HepG2 (cell line): ENCODE data around the gene SHBG. TPM values are rescaled to one million over a fixed set of nuclear protein-coding genes. Genes with fewer than 3 reads are reported as not detected.
A peak's percentile ranks its signal among the peaks of the same experiment; 100 is the strongest.

Source experiments
- ATAC-seq: fragments of 200-7000 bp; cut with Tn5 transposase; 3 replicates; pipeline ENCODE4 v1.9.1; 2020; ENCODE audit warnings: mild to moderate bottlenecking, moderate library complexity
- BruUV-seq: library from RNA; stranded (reverse); fragments of 400-500 nt; replicated peaks from 2 replicates; lab custom pipeline; 2021; lab: Mats Ljungman, UMichigan
- CTCF ChIA-PET: fragments of 300-600 bp; formaldehyde crosslinking; extraction: SDS; loops from one replicate; lab custom pipeline; 2021; ENCODE audit warnings: low total read pairs, inconsistent platforms, low intra/inter-chr PET ratio; lab: Yijun Ruan, JAX
- POLR2A ChIA-PET: fragments of 350-600 bp; sonication (Branson Sonifier 250); formaldehyde crosslinking; loops from one replicate; lab custom pipeline; 2020; ENCODE audit warnings: antibody characterized with exemption, inconsistent platforms; lab: Yijun Ruan, JAX
- DNase-seq: peaks from one replicate; pipeline ENCODE4 v3.0.0-alpha.2; 2015; ENCODE audit warnings: low spot score
- FAIRE-seq: peaks from 3 replicates; lab custom pipeline; 2011; peaks lifted over from hg19 to GRCh38; lab: Jason Lieb, UNC
- H2AFZ ChIP-seq: one replicate; pipeline ENCODE4 v1.6.1; 2011; ENCODE audit warnings: low read length, inconsistent platforms
- H3K27ac ChIP-seq: fragments of 300-600 bp; 3 replicates; pipeline ENCODE4 v1.8.0; 2011; ENCODE audit warnings: mixed run types, mild to moderate bottlenecking, mixed read lengths, low read length, inconsistent platforms; ENCODE audit not compliant: insufficient read depth; ENCODE audit errors: extremely low read length
- H3K27me3 ChIP-seq, 2 experiments: fragments of 200-600 bp in 1 of 2; 2 replicates in 1 of 2; 3 replicates in 1 of 2; pipeline versions ENCODE4 v1.6.0 to v1.8.0; 2011; ENCODE audit warnings: low read length in 2 of 2, mild to moderate bottlenecking in 2 of 2, moderate library complexity in 2 of 2, inconsistent platforms in 1 of 2; ENCODE audit not compliant: insufficient read depth in 2 of 2, control insufficient read depth in 1 of 2
- H3K36me3 ChIP-seq, 2 experiments: fragments of 200-600 bp in 1 of 2; replicated peaks in 1 of 2; 2 replicates in 1 of 2; 3 replicates in 1 of 2; pipeline versions ENCODE4 v1.5.1 to v1.8.0; 2011; ENCODE audit warnings: low read length in 2 of 2, inconsistent platforms in 1 of 2; ENCODE audit not compliant: insufficient read depth in 2 of 2, control insufficient read depth in 1 of 2
- H3K4me1 ChIP-seq: 2 replicates; pipeline ENCODE4 v1.5.1; 2012; ENCODE audit warnings: low read length, inconsistent platforms; ENCODE audit not compliant: insufficient read depth
- H3K4me2 ChIP-seq: 2 replicates; pipeline ENCODE4 v1.6.0; 2011; ENCODE audit warnings: low read depth, low read length, inconsistent platforms
- H3K4me3 ChIP-seq, 3 experiments: fragments of 200-600 bp in 1 of 3; sonication (generic), shearing (Covaris generic) in 1 of 3; replicated peaks in 1 of 3; 2 replicates each; pipeline ENCODE4 v1.5.1; 2011 to 2016; ENCODE audit warnings: low read length in 3 of 3, inconsistent platforms in 2 of 3, low read depth in 2 of 3, mild to moderate bottlenecking in 2 of 3, control low read depth in 1 of 3, mixed read lengths in 1 of 3; ENCODE audit not compliant: insufficient read depth in 1 of 3
- H3K79me2 ChIP-seq: one replicate; pipeline ENCODE4 v1.6.1; 2011; ENCODE audit warnings: low read length, inconsistent platforms; ENCODE audit not compliant: insufficient read depth
- H3K9ac ChIP-seq: 2 replicates; pipeline ENCODE4 v1.6.0; 2011; ENCODE audit warnings: mild to moderate bottlenecking, low read depth, low read length, inconsistent platforms; ENCODE audit not compliant: insufficient read depth
- H3K9me3 ChIP-seq: 2 replicates; pipeline ENCODE4 v1.5.1; 2012; ENCODE audit warnings: mild to moderate bottlenecking, low read length
- H4K20me1 ChIP-seq: 2 replicates; pipeline ENCODE4 v1.6.0; 2011; ENCODE audit warnings: inconsistent platforms, mild to moderate bottlenecking, low read length, moderate library complexity; ENCODE audit not compliant: insufficient read depth
- AGO2 ChIP-seq: fragments of 200-400 bp; formaldehyde crosslinking; optimal IDR thresholded peaks from 2 replicates; pipeline ENCODE3; 2017; ENCODE audit warnings: mild to moderate bottlenecking, low read depth, low read length, moderate library complexity
- CEBPB ChIP-seq: IDR thresholded peaks from 2 replicates; pipeline ENCODE4 v1.6.1; 2011; ENCODE audit warnings: low read depth, low read length, improper control_type of control experiment, borderline replicate concordance
- KLF6 ChIP-seq: IDR thresholded peaks from 2 replicates; pipeline ENCODE4 v1.8.0; 2016; ENCODE audit warnings: missing biosample characterization, missing genetic modification reagents
- MAF1 ChIP-seq: sonication (generic); formaldehyde crosslinking; IDR thresholded peaks from 2 replicates; pipeline ENCODE4 v1.5.0; 2020; ENCODE audit warnings: missing genetic modification reagents, borderline replicate concordance
- NCOA5 ChIP-seq: sonication (generic); formaldehyde crosslinking; IDR thresholded peaks from 2 replicates; pipeline ENCODE4 v1.4.0; 2020; ENCODE audit warnings: missing genetic modification reagents
- PTBP1 ChIP-seq: fragments of 200-400 bp; formaldehyde crosslinking; IDR thresholded peaks from 2 replicates; pipeline ENCODE4 v1.6.1; 2018; ENCODE audit warnings: low read length, low read depth; ENCODE audit not compliant: poor library complexity, severe bottlenecking
- RAD21 ChIP-seq: fragments of 450-650 bp; formaldehyde crosslinking; IDR thresholded peaks from 2 replicates; pipeline ENCODE4 v1.5.0; 2020; ENCODE audit warnings: mild to moderate bottlenecking
- RBM22 ChIP-seq: fragments of 200-400 bp; formaldehyde crosslinking; optimal IDR thresholded peaks from 2 replicates; pipeline ENCODE3; 2017; ENCODE audit warnings: mild to moderate bottlenecking, low read length, moderate library complexity
- SYNCRIP ChIP-seq: fragments of 200-400 bp; formaldehyde crosslinking; IDR thresholded peaks from 2 replicates; pipeline ENCODE4 v1.6.1; 2018; ENCODE audit warnings: mild to moderate bottlenecking, low read depth, low read length; ENCODE audit not compliant: insufficient read depth
- ZBTB3 ChIP-seq: sonication (generic); formaldehyde crosslinking; IDR thresholded peaks from 2 replicates; pipeline ENCODE4 v1.4.0; 2020; ENCODE audit warnings: low read depth, mild to moderate bottlenecking, moderate library complexity, missing genetic modification reagents, borderline replicate concordance
- ZNF260 ChIP-seq: sonication (generic); formaldehyde crosslinking; IDR thresholded peaks from 2 replicates; pipeline ENCODE4 v1.4.0; 2020; ENCODE audit warnings: missing genetic modification reagents, low read depth, mild to moderate bottlenecking, borderline replicate concordance
- ZNF343 ChIP-seq: sonication (generic); formaldehyde crosslinking; IDR thresholded peaks from 2 replicates; pipeline ENCODE4 v1.4.0; 2020; ENCODE audit warnings: mild to moderate bottlenecking, missing genetic modification reagents
- ZNF709 ChIP-seq: sonication (generic); formaldehyde crosslinking; IDR thresholded peaks from 2 replicates; pipeline ENCODE4 v1.5.0; 2020; ENCODE audit warnings: mild to moderate bottlenecking, missing genetic modification reagents
- WGBS: methylation state at CpG from one replicate; pipeline ENCODE4 v1.1.6; 2017; ENCODE audit warnings: low lambda C conversion rate; 5-methylcytosine and 5-hydroxymethylcytosine counted together
- in situ Hi-C: cut with HindIII; loops from 2 replicates; pipeline ENCODE4 v1.10.0; 2017; ENCODE audit warnings: low pct_unique_long_range_greater_than_20kb; ENCODE audit not compliant: extremely low pct_ligation_motif_present
- intact Hi-C: fragments of 100-400 bp; cut with micrococcal nuclease; formaldehyde crosslinking; loops from one replicate; pipeline ENCODE4 v1.10.0; 2022; ENCODE audit not compliant: unreplicated experiment
- polyA plus RNA-seq, 8 experiments: library from polyadenylated mRNA; depleted of rRNA in 3 of 8; stranded (reverse) in 7 of 8; unstranded in 1 of 8; fragments of >200 nt; fragmentation: Illumina TruSeq in 4 of 8; extraction: Trizol in 4 of 8; gene quantifications; 2 replicates each; pipeline versions ENCODE4 v1.2.1 to v1.2.3, GENCODE V29; 2011 to 2016; ENCODE audit warnings: low read depth in 4 of 8, missing spikeins in 1 of 8, mixed read lengths in 1 of 8; ENCODE audit not compliant: insufficient read depth in 1 of 8
- total RNA-seq, 5 experiments: library from RNA; depleted of rRNA; stranded (reverse); fragments of >200 nt; fragmentation: Illumina TruSeq; extraction: Trizol; gene quantifications; 2 replicates each; pipeline ENCODE4 v1.2.3, GENCODE V29; 2016; ENCODE audit warnings: low read depth in 1 of 5
- TF ChIP-seq, protein P1 (sequence below): sonication (generic); formaldehyde crosslinking; IDR thresholded peaks from 2 replicates; pipeline ENCODE4 v1.8.1; 2023; ENCODE audit warnings: missing genetic modification reagents, mild to moderate bottlenecking, borderline replicate concordance
- TF ChIP-seq, protein P2 (sequence below): sonication (generic); formaldehyde crosslinking; IDR thresholded peaks from 2 replicates; pipeline ENCODE4 v1.8.0; 2022; ENCODE audit warnings: mild to moderate bottlenecking, missing genetic modification reagents; ENCODE audit not compliant: insufficient replicate concordance
- TF ChIP-seq, protein P3 (sequence below): sonication (generic); formaldehyde crosslinking; IDR thresholded peaks from 2 replicates; pipeline ENCODE4 v1.8.0; 2022; ENCODE audit warnings: missing genetic modification reagents, mild to moderate bottlenecking, borderline replicate concordance

The SHBG gene
- total and polyA plus RNA-seq, 2 of the 13 experiments (the other 11 are each of a cell fraction or from before 2014, with no cell fraction given), result 4.0 to 6.1 TPM

DNA sequence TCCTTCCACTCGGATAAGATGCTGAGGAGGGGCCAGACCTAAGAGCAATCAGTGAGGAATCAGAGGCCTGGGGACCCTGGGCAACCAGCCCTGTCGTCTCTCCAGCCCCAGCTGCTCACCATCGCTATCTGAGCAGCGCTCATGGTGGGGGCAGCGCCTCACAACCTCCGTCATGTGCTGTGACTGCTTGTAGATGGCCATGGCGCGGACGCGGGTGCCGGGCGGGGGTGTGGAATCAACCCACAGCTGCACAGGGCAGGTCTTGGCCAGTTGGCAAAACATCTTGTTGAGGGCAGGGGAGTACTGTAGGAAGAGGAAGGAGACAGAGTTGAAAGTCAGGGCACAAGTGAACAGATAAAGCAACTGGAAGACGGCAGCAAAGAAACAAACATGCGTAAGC, 45.0 kb downstream of the SHBG start:
- no peaks in the 10 kb centered on the region for H4K20me1 ChIP-seq
- H2AFZ ChIP-seq, result no peak overlapping the region
- DNase-seq (no peak), FAIRE-seq (no peak), ATAC-seq (no peak)
- H3K4me1 ChIP-seq, result no peaks in the 10 kb centered on the region
- H3K4me3 ChIP-seq, result no peak overlapping the region
- POLR2A ChIA-PET, result no interaction called here
- no peaks in the 10 kb centered on the region for H3K79me2 ChIP-seq
- peaks cover 20 to 30% of the 10 kb centered on the region in 2 experiments; a peak in 4 of 5 replicates for H3K36me3 ChIP-seq
- TF ChIP-seq AGO2, result peak; percentile 32
- TF ChIP-seq PTBP1, result no peak
- H3K27ac ChIP-seq, result no peak overlapping the region
- H3K27me3 ChIP-seq, result no peaks in the 10 kb centered on the region; a peak in 1 of 5 replicates
- H3K4me2 ChIP-seq, result no peak overlapping the region
- whole genome bisulfite sequencing, result 91% methylated on average over 14 of the region's 14 CpGs
- CTCF ChIA-PET, result no interaction called here
- peaks cover 7% of the 10 kb centered on the region; the same call in 1 of the 2 replicates for H3K9me3 ChIP-seq
- no peak overlapping the region for H3K9ac ChIP-seq
- intact Hi-C loops, result loop anchor here (5.0 kb wide), 1 partner anchor 43 kb away; the partner anchor contains the start of gene SHBG
- in situ Hi-C loops, result no loop called here
- BruUV-seq, result no TSS peak

DNA sequence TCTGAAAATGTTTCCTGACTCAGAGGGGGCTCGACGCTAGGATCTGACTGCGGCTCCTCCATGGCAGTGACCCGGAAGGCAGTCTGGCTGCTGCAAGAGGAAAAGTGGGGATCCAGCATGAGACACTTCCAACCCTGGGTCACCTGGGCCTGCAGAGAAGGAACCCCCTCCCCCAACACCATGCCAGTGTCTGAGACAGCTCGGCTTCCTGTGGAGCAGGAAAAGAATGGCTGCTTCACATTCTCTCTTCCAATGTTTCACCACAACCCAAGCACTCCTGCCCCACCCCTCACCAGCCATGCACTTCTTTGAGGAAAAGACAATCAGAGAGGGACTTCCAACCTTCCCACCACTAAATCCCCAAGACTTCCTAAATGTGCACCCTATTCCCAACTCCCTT, 46.6 kb downstream of the SHBG start:
- no peak overlapping the region for H3K9ac ChIP-seq
- intact Hi-C loops (no loop called here), in situ Hi-C loops (no loop called here)
- FAIRE-seq (no peak), ATAC-seq (no peak), DNase-seq (no peak)
- no TSS peak for BruUV-seq
- no peak overlapping the region for H2AFZ ChIP-seq
- no peak overlapping the region for H3K4me2 ChIP-seq
- H3K27ac ChIP-seq, result no peak overlapping the region
- H4K20me1 ChIP-seq, result no peaks in the 10 kb centered on the region
- no peaks in the 10 kb centered on the region; a peak in 1 of 5 replicates for H3K27me3 ChIP-seq
- no peaks in the 10 kb centered on the region for H3K79me2 ChIP-seq
- H3K9me3 ChIP-seq, result peaks cover 7% of the 10 kb centered on the region; the same call in 1 of the 2 replicates
- POLR2A ChIA-PET, result interaction anchor here (0.5 to 1.8 kb wide), 3 partner anchors 11 to 229 kb away, joined by 3 to 5 read pairs (median 4); partner anchors contain the start of gene TP53
- WGBS, result 92% methylated on average over 5 of the region's 5 CpGs
- H3K4me3 ChIP-seq, result no peak overlapping the region
- CTCF ChIA-PET, result no interaction called here
- no peaks in the 10 kb centered on the region for H3K4me1 ChIP-seq
- TF ChIP-seq KLF6 (CRISPR knock-in tag) (no peak), ZBTB3 (no peak), ZNF260 (CRISPR knock-in tag) (no peak), ZNF343 (CRISPR knock-in tag) (no peak), RAD21 (CRISPR knock-in tag) (no peak), RBM22 (no peak), MAF1 (no peak), NCOA5 (CRISPR knock-in tag) (no peak), CEBPB (no peak), ZNF709 (no peak), SYNCRIP (no peak)
- TF ChIP-seq, protein P1, sequence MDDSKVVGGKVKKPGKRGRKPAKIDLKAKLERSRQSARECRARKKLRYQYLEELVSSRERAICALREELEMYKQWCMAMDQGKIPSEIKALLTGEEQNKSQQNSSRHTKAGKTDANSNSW (CRISPR knock-in tag), result no peak
- TF ChIP-seq, protein P2, sequence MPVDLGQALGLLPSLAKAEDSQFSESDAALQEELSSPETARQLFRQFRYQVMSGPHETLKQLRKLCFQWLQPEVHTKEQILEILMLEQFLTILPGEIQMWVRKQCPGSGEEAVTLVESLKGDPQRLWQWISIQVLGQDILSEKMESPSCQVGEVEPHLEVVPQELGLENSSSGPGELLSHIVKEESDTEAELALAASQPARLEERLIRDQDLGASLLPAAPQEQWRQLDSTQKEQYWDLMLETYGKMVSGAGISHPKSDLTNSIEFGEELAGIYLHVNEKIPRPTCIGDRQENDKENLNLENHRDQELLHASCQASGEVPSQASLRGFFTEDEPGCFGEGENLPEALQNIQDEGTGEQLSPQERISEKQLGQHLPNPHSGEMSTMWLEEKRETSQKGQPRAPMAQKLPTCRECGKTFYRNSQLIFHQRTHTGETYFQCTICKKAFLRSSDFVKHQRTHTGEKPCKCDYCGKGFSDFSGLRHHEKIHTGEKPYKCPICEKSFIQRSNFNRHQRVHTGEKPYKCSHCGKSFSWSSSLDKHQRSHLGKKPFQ (CRISPR knock-in tag), result no peak
- TF ChIP-seq, protein P3, sequence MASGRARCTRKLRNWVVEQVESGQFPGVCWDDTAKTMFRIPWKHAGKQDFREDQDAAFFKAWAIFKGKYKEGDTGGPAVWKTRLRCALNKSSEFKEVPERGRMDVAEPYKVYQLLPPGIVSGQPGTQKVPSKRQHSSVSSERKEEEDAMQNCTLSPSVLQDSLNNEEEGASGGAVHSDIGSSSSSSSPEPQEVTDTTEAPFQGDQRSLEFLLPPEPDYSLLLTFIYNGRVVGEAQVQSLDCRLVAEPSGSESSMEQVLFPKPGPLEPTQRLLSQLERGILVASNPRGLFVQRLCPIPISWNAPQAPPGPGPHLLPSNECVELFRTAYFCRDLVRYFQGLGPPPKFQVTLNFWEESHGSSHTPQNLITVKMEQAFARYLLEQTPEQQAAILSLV (CRISPR knock-in tag), result no peak
- peaks cover 17 to 24% of the 10 kb centered on the region in 2 experiments; a peak in 4 of 5 replicates for H3K36me3 ChIP-seq
